GM13977 (cell line): Measurements from ENCODE around the gene HPCAL1.

ENCODE experiments used
- DNase-seq: peaks from one replicate; pipeline ENCODE4 v3.0.0; 2012; ENCODE audit warnings: low spot score
- in situ Hi-C: fragments of 300-500 bp; cut with MboI; formaldehyde crosslinking; loops from one replicate; pipeline ENCODE4 v1.12.0; 2022; ENCODE audit warnings: low sequenced_read_pairs, low pct_unique_long_range_greater_than_20kb, mixed read lengths, inconsistent platforms; ENCODE audit not compliant: unreplicated experiment
- TF ChIP-seq, protein P1 (sequence below): IDR thresholded peaks from 2 replicates; pipeline ENCODE4 v1.5.1; 2012; ENCODE audit warnings: mild to moderate bottlenecking, control low read depth; ENCODE audit not compliant: insufficient read depth; ENCODE audit errors: extremely low read depth, missing control alignments

HPCAL1 gene

DNA sequence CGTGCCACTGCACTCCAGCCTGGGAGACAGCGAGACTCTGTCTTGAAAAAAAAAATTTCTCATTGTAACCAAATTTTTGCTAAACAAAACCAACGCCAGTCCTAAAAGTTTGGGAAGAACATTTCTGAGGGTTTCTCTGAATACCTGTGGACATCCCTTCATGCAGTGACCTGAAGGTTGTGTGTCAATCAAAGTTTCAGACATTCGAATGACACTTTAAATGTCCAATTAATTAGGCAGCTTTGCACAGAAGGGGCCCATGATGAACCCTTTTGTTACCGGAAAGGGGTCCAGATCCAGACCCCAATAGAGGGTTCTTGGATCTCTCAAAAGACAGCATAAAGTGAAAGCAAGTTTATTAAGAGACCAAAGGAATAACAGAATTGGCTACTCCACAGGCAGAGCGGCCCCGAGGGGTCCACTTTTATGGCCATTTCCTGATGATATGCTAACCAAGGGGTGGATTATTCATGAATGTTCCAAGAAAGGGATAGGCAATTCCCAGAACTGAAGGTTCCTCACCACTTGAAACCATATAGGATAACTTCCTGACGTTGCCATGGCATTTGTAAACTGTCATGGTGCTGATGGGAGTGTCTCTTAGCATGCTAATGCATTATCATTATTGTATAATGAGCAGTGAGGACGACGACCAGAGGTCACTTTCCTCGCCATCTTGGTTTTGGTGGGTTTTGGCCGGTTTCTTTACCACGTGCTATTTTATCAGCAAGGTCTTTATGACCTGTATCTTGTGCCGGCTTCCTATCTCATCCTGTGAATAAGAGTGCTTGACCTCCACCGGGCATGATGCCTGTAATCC lies 27.5 kb upstream of the HPCAL1 start:
- TF ChIP-seq, protein P1, sequence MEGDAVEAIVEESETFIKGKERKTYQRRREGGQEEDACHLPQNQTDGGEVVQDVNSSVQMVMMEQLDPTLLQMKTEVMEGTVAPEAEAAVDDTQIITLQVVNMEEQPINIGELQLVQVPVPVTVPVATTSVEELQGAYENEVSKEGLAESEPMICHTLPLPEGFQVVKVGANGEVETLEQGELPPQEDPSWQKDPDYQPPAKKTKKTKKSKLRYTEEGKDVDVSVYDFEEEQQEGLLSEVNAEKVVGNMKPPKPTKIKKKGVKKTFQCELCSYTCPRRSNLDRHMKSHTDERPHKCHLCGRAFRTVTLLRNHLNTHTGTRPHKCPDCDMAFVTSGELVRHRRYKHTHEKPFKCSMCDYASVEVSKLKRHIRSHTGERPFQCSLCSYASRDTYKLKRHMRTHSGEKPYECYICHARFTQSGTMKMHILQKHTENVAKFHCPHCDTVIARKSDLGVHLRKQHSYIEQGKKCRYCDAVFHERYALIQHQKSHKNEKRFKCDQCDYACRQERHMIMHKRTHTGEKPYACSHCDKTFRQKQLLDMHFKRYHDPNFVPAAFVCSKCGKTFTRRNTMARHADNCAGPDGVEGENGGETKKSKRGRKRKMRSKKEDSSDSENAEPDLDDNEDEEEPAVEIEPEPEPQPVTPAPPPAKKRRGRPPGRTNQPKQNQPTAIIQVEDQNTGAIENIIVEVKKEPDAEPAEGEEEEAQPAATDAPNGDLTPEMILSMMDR, result no peak
- in situ Hi-C loops, result no loop called here
- no peak for DNase-seq

DNA sequence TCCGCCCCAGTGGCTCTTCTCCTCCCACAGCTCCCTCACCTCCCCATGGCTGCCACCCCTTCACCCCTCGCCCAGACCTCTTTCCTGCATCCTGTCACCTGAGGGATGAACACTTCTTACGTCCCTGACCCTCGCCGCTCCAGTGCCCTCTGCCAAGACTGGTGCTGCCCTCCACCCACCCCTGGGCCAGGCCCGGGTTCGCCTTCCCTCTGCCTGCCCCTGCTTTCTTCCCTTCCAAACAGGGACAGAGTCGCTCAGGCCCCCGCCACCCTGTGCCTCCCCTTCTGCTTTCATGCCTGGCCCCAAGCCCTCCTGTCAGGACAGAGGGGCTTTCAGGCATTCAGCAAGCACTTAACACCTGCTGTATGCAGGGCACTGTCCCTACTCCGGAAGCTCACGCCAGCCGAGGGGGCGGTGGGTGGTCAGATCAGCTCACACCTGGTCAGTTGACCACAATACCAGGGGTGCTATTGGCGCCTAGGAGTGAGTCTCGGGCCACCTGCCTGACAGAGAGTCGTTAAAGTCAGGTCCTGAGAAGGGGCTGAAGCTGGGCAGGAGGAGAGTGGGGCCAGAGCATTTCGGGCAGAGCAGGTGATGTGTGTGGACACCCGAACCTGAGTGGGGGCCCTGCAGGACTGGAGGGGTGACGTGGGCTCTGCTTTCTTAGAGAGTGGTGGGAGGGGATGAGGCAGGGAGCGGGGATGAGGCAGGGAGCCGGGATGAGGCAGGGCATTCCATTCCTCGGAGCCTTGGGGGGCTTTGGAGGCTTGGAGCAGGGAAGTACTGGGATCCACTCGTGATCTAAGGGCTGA lies 26.0 kb upstream of the HPCAL1 start:
- in situ Hi-C loops, result no loop called here
- TF ChIP-seq, protein P1, result no peak
- DNase-seq, result no peak

DNA sequence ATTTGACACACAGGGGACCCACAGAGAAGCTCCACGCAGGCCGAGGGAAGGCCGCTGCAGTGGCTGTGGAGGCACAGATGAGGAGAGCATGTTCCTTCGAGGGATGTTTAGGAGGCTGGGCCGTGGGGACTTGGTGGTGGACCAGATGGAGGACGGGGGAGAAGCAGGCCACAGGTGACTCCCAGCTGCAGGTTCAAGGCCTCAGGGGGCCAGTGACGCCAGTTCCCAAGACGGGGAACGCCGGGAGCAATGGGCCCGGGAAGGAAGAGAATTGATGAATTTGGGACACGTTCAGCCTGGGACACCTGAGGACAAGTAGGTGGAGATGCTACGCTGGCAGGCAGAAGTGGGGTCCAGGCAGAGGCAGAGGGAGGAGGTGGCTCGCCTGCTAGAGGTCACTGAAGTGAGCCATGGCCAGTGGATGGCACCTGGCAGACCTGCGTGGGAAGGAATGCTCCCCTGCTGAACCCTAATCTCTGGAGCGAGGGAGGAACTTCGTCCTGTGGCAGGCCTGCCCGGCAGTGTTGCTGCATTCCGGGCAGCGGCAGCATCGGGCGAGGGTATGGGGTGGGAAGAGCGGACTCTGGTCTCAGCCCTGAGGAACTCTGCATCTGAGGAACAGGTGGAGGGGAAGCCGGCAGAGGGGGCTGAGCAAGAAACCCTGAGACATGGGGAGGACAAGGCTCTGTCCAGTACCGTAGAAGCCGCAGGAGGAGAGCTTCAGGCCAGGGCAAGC lies 25.2 kb upstream of the HPCAL1 start:
- TF ChIP-seq, protein P1, result no peak
- in situ Hi-C loops, result no loop called here
- no peak for DNase-seq

DNA sequence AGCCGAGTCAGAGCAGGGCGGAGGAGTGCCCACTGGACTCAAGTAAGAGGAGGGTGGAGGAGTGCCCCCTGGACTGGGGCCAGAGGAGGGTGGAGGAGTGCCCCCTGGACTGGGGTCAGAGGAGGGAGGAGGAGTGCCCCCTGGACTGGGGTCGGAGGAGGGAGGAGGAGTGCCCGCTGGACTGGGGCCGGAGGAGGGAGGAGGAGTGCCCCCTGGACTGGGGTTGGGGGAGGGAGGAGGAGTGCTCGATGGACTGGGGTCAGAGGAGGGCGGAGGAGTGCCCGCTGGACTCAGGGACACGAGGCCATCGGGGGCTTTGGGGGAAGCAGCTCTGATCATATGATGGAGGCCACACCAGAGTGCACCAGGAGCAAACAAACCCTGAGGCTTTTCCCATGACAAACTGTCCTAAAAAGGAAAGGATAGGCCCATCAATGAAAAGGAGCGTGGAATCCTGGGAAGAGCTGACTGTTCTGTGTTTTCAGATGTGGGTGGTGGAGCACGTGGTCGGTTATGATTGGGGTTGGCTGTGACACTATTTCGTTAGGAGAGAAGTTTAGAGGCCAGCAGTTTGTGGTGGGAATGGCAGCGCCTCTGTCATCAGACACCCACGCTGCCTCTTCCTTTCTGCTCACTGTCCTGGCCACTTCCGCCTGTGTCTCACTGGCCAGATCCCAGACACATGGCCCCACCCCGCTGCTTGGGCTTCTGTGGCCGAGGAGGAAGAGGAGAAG lies 24.5 kb upstream of the HPCAL1 start:
- TF ChIP-seq, protein P1, result no peak
- in situ Hi-C loops, result no loop called here
- DNase-seq, result no peak

DNA sequence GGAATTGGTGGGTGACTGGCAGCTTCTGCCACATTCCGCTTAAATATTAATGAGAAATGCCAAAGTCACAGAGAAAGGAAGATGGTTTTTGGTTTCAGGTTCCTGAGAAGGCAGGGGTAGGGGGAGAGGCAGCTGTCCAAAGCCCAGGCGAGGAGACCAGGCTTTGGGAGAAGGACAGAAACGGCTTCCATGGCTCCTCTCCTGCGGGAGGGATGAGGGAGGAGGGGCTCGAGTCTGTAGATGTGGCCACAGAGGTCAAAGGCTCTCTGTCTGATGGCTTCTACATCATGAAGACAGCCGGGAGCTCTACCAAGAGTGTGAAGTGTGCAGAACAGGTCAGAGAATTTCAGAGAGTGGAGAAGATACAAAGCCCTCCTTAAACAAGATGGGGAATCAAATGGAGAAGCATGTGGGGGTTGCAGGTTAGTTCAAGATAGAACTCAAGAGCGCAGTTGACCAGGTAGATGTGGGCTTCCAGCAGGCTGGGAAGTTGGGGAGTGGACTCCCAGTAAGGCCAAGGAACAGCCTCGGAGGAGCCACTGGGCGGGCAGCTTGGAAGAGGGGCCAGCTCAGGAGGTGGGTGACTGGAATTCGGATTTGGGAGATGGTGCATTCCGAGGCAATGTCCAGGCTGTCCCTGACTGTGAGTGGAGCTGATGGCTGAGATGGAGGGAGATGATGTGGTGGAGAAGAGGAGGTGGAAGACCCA lies 23.8 kb upstream of the HPCAL1 start:
- in situ Hi-C loops, result no loop called here
- no peak for DNase-seq
- TF ChIP-seq, protein P1, result no peak

DNA sequence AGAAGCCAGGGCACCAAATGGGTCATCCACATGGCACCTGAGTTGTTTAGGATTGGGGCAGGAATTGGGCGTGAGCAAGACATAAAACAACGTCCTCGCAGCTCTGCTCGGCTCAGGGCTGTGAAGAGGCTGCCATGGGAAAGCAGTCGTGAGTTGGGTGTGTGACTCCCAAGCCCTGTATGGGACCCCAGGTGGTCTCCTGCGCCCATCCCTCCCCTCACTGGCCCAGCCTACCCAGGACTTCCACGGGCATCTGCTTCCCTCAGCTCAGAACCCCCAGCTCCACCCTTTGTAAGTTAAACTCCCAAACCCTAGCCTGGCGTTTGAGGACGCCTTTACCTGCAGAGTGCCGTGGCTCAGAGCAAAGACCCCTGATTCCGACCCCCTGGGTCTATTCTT lies 23.2 kb upstream of the HPCAL1 start:
- in situ Hi-C loops, result no loop called here
- TF ChIP-seq, protein P1, result no peak
- DNase-seq, result no peak
